CD4-positive, alpha-beta T cell treated with Interleukin-4 for 4 hours (primary cell): ENCODE data around the gene NRSN2.

ENCODE experiments used
- DNase-seq: peaks from one replicate; pipeline ENCODE4 v3.0.0-alpha.2; 2020

The NRSN2 gene

GRCh38 chr20:346640-347316, at the start of gene NRSN2:
NRSN2 (plus strand) TSS chr20:347111; CDS start chr20:349644, 2,533 bp downstream.
- DNase-seq = no peak

- DNase-seq = peak; percentile 46
Observed at GRCh38 chr20:297925-298775, 48.8 kb upstream of the NRSN2 start.

- peak; percentile 4 for DNase-seq
Observed at GRCh38 chr20:298776-299391, 48.0 kb upstream of the NRSN2 start.

- DNase-seq = no peak
Observed at GRCh38 chr20:300345-300990, 46.4 kb upstream of the NRSN2 start.

GRCh38 chr20:301886-302848, 44.7 kb upstream of the NRSN2 start:
- no peak for DNase-seq

GRCh38 chr20:305745-306144, 41.2 kb upstream of the NRSN2 start:
- DNase-seq = no peak

- no peak for DNase-seq
Observed at GRCh38 chr20:308427-309038, 38.4 kb upstream of the NRSN2 start.

GRCh38 chr20:309306-309840, 37.5 kb upstream of the NRSN2 start:
- DNase-seq = no peak

- peak; percentile 72 for DNase-seq
Observed at GRCh38 chr20:309841-310644, 36.9 kb upstream of the NRSN2 start.

GRCh38 chr20:310645-311044, 36.3 kb upstream of the NRSN2 start:
- DNase-seq = no peak

GRCh38 chr20:311609-312008, 35.3 kb upstream of the NRSN2 start:
- no peak for DNase-seq

- no peak for DNase-seq
Observed at GRCh38 chr20:312067-312466, 34.8 kb upstream of the NRSN2 start.

- DNase-seq = no peak
Observed at GRCh38 chr20:312866-313265, 34.0 kb upstream of the NRSN2 start.

- DNase-seq = no peak
Observed at GRCh38 chr20:313402-313801, 33.5 kb upstream of the NRSN2 start.

GRCh38 chr20:313948-314347, 33.0 kb upstream of the NRSN2 start:
- no peak for DNase-seq

GRCh38 chr20:316316-317068, 30.4 kb upstream of the NRSN2 start:
- DNase-seq = no peak

- peak; percentile 82 for DNase-seq
Observed at GRCh38 chr20:324177-325044, 22.5 kb upstream of the NRSN2 start.

GRCh38 chr20:325045-325888, 21.6 kb upstream of the NRSN2 start, which contains the start of gene SOX12:
SOX12 (plus strand) TSS chr20:325552; CDS start chr20:325925, 373 bp downstream.
- DNase-seq = peak; percentile 92
